Measurements from ENCODE around the gene UTRN.

Gene UTRN

DNA sequence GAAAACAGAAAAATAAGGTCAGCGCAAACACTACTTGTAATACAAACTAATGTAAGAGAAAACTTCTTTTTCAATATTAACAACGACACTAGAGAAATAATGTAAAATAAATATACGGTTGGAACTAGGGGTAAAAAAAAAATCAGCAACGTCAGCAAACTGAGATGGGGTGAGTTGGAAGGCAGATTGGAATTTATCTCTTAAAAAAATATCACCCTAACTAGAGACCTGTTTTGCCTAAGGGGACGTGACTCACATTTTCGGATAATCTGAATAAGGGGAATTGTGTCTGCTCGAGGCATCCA lies 705 bp upstream of the UTRN start:
- DNase-seq, result no peak

DNA sequence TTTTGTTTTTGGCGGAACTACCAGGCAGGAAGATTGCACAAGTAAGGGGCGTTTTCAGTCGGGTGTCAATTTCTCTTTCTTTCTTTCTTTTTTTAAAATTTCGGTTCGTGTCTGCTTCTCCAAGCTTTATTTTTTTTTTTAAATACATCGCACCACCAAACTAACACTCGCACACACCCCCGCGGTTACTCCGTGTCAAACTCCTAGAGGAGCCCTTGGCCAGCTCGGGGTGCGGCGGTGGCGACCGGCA lies 338 bp downstream of the UTRN start:
- no peak for DNase-seq

DNA sequence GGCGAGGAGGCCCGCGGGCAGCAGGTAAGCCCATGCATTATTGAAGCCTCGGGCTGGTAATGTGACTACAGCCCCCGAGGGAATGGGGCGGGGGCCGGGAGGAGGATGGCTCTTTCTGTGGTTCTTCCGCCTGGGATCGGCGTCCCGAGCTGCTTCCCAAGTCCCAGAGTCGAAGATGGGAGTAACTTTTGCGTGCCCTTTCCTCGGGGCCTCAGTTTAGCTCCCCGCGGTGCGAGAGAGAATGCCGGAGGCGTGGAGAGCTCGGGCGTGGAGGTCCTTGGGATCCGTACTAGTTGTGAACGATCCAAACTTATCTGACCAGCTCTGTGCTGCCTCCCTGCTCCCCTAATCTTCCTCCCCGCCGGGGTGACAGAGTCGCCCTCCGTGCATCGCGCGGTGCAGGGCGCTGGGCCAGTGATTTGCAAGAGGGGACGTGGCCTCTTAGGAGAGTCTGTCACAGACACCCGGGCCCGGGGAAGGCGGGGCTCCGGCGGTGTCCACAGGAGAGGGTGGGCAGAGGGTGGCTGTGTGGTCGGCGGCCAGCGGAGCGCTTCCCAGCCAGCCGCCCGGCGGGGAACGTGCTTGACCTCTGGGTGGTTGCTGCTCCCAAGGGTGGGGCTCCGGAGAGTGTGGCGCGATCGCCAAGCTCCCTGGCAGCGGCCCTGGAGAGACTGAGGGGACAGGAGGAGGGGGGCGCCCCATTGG lies 815 bp downstream of the UTRN start:
- DNase-seq, result no peak

DNA sequence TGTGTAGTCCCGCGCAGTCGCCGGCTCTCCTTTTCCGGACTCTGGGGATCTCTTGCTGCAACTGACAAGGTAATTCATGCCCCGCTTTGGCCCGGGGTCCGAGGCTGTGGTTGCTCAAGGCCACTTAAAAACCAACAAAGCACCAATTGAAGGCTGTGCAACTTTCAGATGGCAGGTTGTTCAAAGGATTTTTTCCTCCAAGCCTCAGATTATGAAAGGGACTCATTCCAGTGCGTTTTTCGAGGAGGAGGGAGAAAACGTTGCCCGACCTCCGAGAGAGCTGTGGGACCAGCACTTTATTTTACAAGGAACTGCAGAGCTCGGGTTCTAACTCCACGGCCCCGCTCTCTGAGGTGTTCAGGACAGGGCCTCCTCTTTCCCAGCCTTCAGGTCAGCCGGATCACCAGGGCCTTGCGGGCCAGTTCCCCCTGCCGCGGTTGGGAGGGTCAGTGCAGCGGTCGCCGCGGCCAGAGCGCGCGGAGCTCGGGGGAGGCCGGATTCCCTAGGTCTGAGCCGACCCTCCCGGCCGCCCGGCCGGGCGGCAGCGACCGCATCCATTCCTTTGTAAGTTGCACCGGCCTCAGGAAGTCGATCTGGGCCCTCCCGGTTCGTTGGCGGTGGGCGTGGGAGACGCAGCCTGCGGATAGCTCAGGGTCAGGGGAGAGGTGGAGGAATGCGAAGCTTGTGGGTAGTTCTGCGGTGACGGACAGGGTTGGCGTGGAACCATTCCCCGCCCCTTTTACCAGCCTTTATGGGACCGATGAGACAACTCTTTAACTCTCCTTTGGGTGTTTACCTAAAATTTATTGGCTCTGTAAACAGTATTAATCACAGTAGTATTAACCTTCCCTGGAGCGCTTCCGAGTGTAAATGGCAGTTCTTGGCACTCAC lies 1.6 kb downstream of the UTRN start:
- DNase-seq, result no peak

DNA sequence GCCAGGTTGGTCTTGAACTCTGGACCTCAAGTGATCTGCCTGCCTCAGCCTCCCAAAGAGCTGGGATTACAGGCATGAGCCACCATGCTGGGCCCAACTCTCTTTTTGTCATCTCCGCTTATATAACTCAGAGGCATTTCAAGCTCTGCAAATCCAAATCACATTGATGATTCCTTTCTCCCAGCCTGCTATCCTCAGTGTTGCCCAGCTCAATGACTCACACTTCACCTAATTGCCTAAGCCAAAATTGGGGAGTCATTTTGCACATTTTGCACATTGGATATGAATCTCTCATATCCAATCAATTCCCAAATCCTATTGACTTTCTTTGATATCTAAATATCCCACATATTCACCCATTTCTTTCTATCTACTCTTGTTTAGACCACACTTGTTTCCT lies 3.9 kb downstream of the UTRN start:
- DNase-seq, result no peak

DNA sequence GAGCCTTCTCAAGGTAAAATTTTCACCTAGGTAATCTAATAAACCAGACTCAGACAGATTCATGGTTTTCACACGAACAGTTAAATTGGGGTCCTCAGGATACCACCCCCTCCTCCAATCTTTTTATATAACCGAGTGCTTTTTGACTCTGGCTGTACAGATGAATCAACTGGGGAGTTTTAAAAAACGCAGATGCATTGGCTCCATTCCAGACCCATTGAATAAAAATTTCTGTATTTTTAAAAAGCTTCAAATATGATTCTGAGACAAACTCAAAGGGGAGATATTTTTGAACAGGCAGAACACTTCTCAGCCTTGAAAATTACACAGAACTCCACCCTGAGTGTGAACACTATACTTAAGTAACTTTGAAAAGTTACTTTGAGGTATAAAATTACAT lies 7.2 kb downstream of the UTRN start:
- no peak for DNase-seq

DNA sequence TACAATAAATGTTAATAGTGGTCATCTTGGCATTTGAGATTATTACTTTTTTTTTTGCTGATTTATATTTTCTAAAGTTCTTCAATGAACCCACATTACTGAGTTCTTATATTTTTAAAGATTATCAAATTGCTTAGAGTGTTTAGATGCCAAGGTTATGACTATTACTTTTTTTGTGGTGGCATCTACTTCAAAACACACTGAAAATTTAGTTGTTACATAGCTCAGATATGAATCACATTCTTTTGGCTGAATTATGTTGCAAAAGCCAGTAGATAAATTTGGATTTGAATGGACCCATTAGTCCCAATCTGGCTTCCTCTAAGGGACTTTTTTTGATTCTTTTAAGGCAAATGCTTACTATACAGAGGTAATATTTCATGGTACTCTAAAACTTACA lies 8.9 kb downstream of the UTRN start:
- no peak for DNase-seq

DNA sequence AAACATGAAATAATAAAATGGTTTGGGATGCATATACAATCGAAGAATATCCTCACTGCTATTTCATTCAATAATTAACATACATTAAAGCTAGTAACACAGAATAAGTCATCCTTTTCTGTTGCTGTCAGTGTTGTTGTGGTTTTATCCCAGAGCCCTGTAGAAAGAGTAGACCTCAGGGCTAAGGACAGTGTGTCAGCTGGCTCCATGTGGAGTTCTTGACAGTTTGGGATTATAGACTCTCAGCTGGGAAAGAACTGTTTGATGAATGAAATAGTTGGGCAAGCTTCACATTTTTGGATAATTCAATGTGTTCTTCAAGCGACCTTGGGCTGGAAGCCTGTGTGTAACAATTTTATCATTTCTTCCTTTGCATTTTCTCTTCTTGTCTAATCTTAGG lies 10.1 kb downstream of the UTRN start:
- DNase-seq, result no peak

DNA sequence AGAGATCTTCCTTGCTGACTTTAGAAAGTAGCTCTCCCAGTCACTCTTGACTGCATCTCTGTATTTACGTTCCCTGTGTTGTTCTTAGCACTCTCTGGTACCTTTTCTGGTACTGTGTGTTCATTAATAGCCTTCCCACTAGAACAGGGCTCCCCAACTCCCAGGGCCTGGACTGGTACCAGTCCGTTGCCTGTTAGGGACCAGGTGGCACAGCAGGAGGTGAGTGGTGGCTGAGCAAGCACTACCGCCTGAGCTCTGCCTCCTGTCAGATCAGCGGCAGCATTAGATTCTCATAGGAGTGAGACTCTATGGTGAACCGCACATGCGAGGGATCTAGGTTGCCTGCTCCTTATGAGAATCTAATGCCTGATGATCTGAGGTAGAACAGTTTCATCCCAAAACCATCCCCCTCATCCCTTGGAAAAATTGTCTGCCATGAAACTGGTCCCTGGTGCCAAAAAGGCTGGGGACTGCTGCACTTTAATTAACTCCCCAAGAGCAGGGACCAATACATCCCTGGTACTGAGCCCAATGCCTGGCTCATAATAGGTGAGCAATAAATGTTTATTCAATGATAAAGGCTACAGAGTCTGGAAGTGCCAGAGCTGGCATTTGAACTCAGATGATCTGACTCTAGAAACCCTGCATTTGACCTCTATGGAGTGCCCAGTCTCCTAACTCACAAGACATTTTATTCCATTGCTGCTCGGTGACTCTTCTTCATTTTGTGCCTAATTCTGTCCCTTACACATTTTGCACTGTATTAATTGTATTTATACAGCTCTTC lies 11.0 kb downstream of the UTRN start:
- DNase-seq, result no peak

DNA sequence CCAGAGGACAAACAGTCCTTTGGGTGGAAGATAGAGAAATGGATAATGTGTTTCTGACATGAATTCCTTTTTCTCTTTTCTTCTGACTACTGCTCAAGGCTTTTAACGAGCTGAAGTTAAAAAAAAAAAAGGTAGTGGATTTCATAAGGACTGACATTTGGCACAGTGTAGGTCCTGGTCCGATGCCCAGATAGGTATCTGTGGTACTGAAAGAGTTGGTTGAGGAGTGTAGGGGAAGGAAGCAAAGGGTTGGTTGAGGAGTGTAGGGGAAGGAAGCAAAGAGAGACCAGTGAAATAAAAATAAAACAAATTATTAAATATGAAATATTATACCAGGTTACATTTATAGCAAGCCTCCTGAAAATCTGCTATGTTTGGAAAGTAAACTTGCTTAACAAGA lies 11.8 kb downstream of the UTRN start:
- no peak for DNase-seq

DNA sequence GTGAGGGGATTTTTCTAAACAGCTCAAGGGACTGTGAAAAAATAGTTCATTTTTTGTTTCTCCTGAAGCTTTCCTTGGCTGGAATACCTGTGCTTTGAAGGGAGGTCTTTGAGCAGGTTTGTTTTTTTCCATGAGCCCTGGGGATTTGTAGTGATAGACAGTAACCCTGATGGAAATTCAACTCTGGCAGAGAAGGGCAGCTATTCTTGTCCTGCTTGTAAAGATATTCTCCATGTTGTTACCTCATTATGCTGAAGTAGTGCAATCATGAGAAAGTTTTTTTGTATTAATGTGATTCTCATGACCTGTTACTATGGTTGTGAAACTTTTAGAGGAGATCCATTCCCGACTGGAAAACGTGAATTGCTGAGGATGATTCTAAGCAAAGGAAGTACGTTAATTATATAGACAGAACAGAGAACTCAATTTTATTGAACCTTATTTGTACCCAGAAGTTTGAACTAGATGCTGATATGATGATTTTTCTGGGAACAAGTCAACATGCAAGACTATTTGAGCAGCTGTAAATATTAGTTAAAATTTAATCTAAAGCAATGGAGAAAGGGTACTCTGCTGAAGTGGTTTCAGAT lies 12.5 kb downstream of the UTRN start:
- no peak for DNase-seq

DNA sequence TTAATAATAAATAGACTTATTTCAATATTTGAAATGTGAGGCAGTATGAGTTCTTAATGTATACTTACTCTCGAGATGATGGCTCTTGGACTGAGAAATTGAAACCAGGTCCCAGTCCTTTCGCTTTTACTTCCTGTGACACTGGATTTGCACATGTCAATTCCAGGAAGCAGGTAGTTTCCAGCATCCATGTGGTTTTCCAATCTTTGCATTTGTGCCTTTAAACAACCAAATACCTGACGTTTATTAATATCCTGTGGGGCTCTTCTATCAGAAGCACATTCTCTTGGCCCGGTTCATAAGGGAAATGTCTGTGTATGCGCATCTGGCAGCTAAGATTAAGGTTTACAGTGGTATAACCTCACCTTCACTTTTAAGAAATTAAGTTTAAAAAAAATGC lies 13.1 kb downstream of the UTRN start:
- DNase-seq, result no peak

DNA sequence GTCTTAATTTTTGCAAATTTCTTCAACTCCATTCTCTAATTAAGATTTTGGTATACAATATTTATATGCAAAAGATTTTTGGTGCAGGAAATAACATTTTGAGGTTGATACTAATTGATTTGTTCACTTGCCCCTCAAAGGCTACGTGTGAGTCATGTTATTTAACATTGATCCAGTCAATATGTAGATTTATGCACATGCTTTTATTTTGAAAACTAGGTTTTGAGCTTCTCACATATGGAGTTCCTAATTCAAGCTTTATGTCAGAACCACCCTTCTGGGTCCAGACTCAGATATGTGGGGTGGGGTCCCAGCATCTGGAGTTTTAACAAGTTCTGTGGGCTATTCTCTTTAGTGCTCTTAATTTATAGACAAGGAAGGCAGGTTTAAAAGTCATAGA lies 13.8 kb downstream of the UTRN start:
- no peak for DNase-seq

DNA sequence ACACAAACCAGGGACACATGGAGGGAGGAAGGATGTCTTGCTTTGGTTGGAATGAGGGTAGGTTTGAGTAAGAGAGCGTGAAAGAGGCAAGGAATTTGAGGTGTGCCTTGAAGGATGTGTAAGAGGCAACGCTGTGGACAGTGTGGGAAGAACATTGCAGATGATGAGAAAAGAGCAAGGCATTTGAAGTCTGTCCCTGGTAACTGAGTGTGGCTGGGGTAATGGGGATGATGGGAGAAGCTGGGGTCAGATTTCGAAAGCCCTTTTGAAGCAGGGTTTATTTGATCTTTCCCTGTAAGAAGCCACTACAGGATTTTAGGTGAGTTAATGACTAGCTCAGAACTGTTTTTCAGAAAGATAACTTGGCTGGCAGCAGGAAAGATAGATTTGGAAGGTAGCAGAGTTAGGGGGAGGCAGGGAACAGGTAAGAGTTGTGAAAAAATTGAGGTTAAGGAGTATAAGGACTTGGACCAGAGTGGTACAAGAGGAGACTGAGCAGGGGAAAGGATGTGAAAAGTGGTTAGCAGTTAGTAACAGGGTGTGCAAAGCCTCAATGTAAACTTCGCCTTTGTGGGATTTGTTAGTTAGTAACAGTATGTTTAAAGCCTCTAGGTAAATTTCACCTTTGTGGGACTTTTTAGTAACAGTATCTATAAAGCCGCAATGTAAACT lies 17.7 kb downstream of the UTRN start:
- no peak for DNase-seq

DNA sequence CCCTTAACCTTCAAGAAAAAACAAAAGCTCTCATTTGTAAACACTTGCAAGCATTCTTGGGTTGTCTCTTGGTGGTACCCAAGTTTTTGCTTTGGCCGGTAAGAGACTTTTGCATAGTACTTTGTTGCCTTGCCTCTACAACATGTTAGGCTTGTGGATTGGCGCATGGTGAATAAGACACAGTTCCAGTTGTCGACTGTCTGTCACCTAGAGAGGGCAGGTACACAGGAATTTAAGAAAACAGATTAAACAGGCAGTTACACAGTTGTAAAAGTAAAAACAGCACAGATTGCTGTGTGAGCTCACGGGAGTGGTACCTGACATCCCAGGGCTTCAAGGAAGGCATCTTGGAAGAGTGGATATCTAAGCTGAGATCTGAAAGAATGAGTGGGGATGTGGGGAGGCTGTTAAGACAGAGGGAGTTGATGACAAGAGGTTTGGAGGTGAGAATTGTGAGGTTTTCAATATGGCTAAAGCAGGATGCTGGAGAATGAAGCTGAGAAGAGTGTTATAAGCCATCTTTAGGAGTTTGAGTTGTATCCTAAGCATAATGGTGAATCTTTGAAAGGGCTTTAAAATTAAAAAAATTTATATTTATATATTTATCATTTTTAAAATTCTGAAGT lies 19.2 kb downstream of the UTRN start:
- DNase-seq, result no peak

DNA sequence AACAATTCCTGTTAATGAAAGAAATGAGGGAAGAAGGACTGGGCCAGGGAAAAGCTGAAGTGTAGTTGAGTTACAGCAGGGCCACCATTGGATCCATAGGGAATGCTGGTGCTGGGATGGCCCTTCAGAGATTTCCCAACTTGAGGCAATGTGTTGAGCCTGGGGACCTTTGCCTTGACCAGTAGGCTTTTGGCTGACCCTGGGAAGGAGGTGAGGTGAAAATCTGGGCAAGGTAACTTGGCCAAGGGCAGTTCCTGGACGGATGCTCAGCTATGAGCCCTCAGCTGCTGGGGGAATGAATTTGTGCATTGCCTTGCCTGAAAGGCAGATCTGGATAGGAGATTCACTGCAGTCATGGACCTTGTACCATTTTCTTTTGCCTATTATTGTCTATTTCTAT lies 20.4 kb downstream of the UTRN start:
- no peak for DNase-seq

DNA sequence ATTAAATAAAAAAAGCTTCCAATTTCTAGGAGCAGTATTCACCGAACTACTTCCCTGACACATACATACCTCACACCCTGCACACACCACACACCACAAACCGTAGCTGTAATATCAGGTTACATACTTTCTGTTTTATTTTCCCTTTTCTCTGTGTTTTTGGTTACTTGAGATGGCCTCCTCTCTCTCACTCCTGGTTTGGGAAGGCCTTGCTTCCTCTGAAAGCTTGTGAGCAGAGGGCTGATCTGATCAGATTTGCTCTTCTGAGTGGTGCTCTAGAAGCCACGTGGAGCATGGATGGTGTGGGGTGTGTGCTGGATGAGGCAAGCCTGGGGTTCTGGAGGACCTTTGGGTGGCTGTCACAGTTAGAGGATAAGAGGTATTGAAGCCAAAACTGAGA lies 20.9 kb downstream of the UTRN start:
- DNase-seq, result no peak

DNA sequence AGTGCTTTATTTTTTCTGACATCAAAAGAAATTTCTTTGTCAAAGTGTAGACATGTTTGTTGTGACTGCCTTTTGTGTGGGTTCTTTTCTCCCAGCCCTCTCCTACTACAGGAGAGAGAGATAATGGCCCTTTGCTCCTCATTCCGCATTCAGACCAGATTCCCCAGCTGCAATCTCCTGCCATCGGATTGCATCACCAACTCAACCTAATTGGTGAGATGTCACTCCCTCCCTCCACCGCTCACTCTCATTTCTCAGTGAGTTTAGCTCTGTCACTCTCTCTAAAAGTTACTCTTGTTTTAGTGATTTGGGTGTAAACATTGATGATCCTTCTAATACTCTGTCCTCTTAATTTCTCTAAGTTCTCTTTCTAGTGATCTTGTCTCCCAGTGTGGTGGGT lies 22.7 kb downstream of the UTRN start:
- no peak for DNase-seq

DNA sequence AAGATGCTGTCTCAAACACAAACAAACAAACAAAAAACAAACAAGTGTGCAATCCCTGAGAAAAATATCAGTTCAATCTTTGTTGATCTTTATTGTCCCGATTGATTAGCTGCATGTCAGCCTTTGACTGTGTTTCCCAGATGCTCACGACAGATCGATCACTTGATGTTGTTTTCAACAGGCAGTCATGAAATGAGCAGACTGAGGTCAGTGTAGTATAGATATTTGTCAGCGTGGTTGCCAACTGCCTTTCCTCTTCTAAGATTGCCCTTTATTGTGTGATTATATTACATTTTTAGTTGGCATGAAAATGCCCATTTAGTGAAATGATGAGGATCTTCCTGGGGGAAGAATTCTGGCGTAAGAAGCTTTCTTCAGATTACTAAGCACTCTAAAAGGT lies 25.6 kb downstream of the UTRN start:
- no peak for DNase-seq

DNA sequence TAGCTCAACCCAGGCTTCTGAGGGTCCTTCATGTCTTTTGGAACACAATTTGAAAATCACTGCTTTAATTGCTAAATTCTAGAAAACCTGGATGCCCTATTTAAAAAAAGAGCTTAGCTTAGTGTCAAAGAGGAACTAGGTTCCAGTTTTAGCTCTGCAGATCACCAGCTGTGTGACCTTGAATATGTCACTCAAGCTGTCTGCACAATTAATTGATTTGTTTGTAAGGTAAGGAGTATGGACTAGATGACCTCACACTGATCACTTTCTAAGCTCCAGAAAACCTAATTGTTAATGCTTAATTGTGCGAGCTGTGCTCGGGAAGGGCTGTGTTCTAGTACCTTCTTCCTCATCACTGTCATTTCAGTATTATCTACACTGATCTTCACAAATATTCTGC lies 26.2 kb downstream of the UTRN start:
- no peak for DNase-seq

DNA sequence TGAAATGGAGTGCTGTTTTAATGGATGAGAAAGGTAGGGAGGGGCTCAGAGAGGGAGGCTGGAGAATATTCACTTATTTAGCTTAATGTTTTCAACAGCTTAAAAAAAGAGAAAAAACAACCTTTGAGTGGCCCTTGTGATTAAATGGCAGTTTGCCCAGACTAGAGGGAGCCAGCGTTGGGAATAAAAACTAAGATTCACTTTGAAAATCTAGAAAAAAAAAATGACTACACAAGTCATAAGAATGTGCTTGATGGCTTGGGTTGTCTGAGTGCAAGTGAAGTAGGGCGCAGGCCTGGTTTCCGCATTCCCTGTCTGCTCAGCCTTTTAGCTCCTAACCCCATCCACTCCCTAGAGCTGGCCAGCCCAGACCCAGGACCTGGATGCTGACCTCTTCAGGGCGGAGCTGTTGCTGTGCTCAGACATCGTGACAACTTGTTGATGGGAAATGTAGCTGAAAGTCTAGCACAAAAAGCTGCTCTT lies 28.9 kb downstream of the UTRN start:
- DNase-seq, result no peak

DNA sequence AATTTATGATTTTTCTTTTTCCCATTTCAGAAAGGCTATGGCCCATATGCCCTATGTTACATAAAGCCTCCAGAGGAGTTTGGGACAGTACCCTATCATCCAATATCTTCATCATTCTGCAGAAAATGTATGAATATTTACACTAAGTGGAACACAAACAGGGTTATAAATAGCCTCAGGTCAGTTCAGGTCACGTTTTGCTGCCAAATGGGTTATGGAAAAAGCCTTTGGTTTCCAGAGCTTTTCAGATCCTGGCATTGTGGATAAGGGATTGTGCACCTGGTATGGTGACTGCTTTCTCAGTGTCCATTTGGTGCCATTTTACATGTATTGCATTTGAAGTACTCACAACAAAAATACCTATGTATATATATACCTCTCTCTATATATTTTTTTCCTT lies 29.4 kb downstream of the UTRN start:
- no peak for DNase-seq

Data from NCI-H2171 (cell line).